Panc1 (cell line): ENCODE measurements around the gene BBS5. TPM values are rescaled to one million over a fixed set of nuclear protein-coding genes. Genes with fewer than 3 reads are reported as not detected.

Experiments used
- ATAC-seq: fragments of 200-7000 bp; cut with Tn5 transposase; 2 replicates; pipeline ENCODE4 v1.9.1; 2020; ENCODE audit warnings: mild to moderate bottlenecking, moderate library complexity
- BruUV-seq: library from RNA; stranded (reverse); fragments of 400-500 nt; replicated peaks from 2 replicates; lab custom pipeline; 2021; lab: Mats Ljungman, UMichigan
- CTCF ChIA-PET: fragments of 300-600 bp; sonication (Branson Sonifier 250); formaldehyde crosslinking; loops from one replicate; lab custom pipeline; 2022; ENCODE audit warnings: antibody characterized with exemption; lab: Charles Lee
- POLR2A ChIA-PET: fragments of 300-600 bp; sonication (Branson Sonifier 250); formaldehyde crosslinking; loops from one replicate; lab custom pipeline; 2022; ENCODE audit warnings: antibody characterized with exemption; lab: Charles Lee
- DNase-seq: peaks from one replicate; pipeline ENCODE4 v3.0.0-alpha.2; 2010; ENCODE audit warnings: low read depth, low spot score
- H3K27ac ChIP-seq: 2 replicates; pipeline ENCODE4 v1.5.1; 2011; ENCODE audit warnings: mild to moderate bottlenecking, low read length, inconsistent platforms
- H3K27me3 ChIP-seq: fragments of 200-500 bp; sonication (Bioruptor generic); 2 replicates; pipeline ENCODE4 v1.6.0; 2014; ENCODE audit warnings: low read length, inconsistent platforms; ENCODE audit not compliant: control insufficient read depth, insufficient read depth
- H3K36me3 ChIP-seq: fragments of 200-500 bp; sonication (Bioruptor generic); 2 replicates; pipeline ENCODE4 v1.5.1; 2014; ENCODE audit warnings: inconsistent platforms, mild to moderate bottlenecking, low read length, moderate library complexity; ENCODE audit not compliant: control insufficient read depth, insufficient read depth
- H3K4me1 ChIP-seq: 2 replicates; pipeline ENCODE4 v1.5.1; 2011; ENCODE audit warnings: inconsistent platforms, mild to moderate bottlenecking, low read length, moderate library complexity; ENCODE audit not compliant: control insufficient read depth, insufficient read depth
- H3K4me3 ChIP-seq, 2 experiments: 2 replicates each; pipeline ENCODE4 v1.5.1; 2011 to 2012; ENCODE audit warnings: low read depth in 2 of 2, low read length in 2 of 2, mild to moderate bottlenecking in 2 of 2, inconsistent platforms in 1 of 2, moderate library complexity in 1 of 2
- H3K9me3 ChIP-seq: fragments of 200-500 bp; sonication (Bioruptor generic); 2 replicates; pipeline ENCODE4 v1.5.1; 2014; ENCODE audit warnings: low read depth, mild to moderate bottlenecking, inconsistent platforms, low read length, moderate library complexity; ENCODE audit not compliant: control insufficient read depth, insufficient read depth
- POLR2AphosphoS5 ChIP-seq: IDR thresholded peaks from 2 replicates; pipeline ENCODE4 v1.6.1; 2012; ENCODE audit warnings: mild to moderate bottlenecking, low read depth, low read length, moderate library complexity
- SIN3A ChIP-seq: IDR thresholded peaks from 2 replicates; pipeline ENCODE4 v1.6.1; 2012; ENCODE audit warnings: low read depth, mild to moderate bottlenecking, low read length, moderate library complexity, borderline replicate concordance; ENCODE audit not compliant: insufficient read depth
- TCF7L2 ChIP-seq: IDR thresholded peaks from 2 replicates; pipeline ENCODE4 v1.6.1; 2011; ENCODE audit warnings: mild to moderate bottlenecking, low read depth, low read length, inconsistent platforms
- in situ Hi-C: cut with HindIII; loops from 2 replicates; pipeline ENCODE4 v1.10.0; 2016; ENCODE audit warnings: low sequenced_read_pairs, low pct_unique_long_range_greater_than_20kb
- intact Hi-C: fragments of 100-400 bp; cut with micrococcal nuclease; formaldehyde crosslinking; loops from one replicate; pipeline ENCODE4 v1.10.0; 2022; ENCODE audit not compliant: unreplicated experiment
- total RNA-seq: library from RNA; stranded (reverse); gene quantifications from one replicate; pipeline ENCODE4 v1.2.1, GENCODE V29; 2021; ENCODE audit not compliant: unreplicated experiment
- TF ChIP-seq, protein P1 (sequence below): fragments of 450-650 bp; IDR thresholded peaks from 2 replicates; pipeline ENCODE4 v1.5.1; 2017; ENCODE audit warnings: mild to moderate bottlenecking
- TF ChIP-seq, protein P2 (sequence below), 2 experiments: IDR thresholded peaks; 2 replicates each; pipeline ENCODE4 v1.6.1; 2011 to 2012; ENCODE audit warnings: low read depth in 2 of 2, control low read depth in 1 of 2, low read length in 1 of 2, mild to moderate bottlenecking in 1 of 2, moderate library complexity in 1 of 2; ENCODE audit not compliant: insufficient read depth in 1 of 2

Gene BBS5
- total RNA-seq, 1 experiment from 2014 or later = 7.5 TPM

DNA sequence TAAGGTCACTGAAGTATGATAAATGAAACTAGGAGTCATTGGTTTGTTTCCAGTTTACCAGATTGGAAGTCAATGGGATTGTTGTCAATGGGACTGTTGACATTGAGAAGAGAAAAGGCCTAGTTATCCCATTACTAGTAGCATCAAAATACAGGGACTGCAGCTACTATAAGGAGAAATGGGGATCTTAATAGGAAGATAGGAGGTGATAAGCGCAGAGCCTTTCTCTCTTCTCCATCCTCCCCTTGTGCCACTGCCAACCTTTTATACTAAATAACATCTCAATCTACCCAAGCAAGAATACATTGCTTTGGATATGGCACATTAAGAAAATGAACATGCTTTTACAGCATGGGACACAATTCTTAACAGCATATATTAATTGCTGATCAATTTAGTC lies 10.5 kb upstream of the BBS5 start:
- intact Hi-C loops (no loop called here), in situ Hi-C loops (no loop called here)
- no peak for ATAC-seq
- Histone ChIP-seq H3K36me3 (no peaks in the 10 kb centered on the region), H3K4me3 (no peak overlapping the region), H3K27ac (no peak overlapping the region), H3K4me1 (no peaks in the 10 kb centered on the region), H3K27me3 (no peaks in the 10 kb centered on the region), H3K9me3 (no peaks in the 10 kb centered on the region)
- ChIA-PET CTCF (no interaction called here), POLR2A (no interaction called here)
- TF ChIP-seq SIN3A (no peak), POLR2AphosphoS5 (no peak)
- TF ChIP-seq, protein P1, sequence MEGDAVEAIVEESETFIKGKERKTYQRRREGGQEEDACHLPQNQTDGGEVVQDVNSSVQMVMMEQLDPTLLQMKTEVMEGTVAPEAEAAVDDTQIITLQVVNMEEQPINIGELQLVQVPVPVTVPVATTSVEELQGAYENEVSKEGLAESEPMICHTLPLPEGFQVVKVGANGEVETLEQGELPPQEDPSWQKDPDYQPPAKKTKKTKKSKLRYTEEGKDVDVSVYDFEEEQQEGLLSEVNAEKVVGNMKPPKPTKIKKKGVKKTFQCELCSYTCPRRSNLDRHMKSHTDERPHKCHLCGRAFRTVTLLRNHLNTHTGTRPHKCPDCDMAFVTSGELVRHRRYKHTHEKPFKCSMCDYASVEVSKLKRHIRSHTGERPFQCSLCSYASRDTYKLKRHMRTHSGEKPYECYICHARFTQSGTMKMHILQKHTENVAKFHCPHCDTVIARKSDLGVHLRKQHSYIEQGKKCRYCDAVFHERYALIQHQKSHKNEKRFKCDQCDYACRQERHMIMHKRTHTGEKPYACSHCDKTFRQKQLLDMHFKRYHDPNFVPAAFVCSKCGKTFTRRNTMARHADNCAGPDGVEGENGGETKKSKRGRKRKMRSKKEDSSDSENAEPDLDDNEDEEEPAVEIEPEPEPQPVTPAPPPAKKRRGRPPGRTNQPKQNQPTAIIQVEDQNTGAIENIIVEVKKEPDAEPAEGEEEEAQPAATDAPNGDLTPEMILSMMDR = no peak
- TF ChIP-seq, protein P2, sequence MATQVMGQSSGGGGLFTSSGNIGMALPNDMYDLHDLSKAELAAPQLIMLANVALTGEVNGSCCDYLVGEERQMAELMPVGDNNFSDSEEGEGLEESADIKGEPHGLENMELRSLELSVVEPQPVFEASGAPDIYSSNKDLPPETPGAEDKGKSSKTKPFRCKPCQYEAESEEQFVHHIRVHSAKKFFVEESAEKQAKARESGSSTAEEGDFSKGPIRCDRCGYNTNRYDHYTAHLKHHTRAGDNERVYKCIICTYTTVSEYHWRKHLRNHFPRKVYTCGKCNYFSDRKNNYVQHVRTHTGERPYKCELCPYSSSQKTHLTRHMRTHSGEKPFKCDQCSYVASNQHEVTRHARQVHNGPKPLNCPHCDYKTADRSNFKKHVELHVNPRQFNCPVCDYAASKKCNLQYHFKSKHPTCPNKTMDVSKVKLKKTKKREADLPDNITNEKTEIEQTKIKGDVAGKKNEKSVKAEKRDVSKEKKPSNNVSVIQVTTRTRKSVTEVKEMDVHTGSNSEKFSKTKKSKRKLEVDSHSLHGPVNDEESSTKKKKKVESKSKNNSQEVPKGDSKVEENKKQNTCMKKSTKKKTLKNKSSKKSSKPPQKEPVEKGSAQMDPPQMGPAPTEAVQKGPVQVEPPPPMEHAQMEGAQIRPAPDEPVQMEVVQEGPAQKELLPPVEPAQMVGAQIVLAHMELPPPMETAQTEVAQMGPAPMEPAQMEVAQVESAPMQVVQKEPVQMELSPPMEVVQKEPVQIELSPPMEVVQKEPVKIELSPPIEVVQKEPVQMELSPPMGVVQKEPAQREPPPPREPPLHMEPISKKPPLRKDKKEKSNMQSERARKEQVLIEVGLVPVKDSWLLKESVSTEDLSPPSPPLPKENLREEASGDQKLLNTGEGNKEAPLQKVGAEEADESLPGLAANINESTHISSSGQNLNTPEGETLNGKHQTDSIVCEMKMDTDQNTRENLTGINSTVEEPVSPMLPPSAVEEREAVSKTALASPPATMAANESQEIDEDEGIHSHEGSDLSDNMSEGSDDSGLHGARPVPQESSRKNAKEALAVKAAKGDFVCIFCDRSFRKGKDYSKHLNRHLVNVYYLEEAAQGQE (IDR thresholded peaks at IDR 0.05; ENCODE audit: insufficient read depth in 1 of 2, low read depth in 2 of 2, low read length in 1 of 2) = no peak
- no peak for DNase-seq
- no TSS peak for BruUV-seq

DNA sequence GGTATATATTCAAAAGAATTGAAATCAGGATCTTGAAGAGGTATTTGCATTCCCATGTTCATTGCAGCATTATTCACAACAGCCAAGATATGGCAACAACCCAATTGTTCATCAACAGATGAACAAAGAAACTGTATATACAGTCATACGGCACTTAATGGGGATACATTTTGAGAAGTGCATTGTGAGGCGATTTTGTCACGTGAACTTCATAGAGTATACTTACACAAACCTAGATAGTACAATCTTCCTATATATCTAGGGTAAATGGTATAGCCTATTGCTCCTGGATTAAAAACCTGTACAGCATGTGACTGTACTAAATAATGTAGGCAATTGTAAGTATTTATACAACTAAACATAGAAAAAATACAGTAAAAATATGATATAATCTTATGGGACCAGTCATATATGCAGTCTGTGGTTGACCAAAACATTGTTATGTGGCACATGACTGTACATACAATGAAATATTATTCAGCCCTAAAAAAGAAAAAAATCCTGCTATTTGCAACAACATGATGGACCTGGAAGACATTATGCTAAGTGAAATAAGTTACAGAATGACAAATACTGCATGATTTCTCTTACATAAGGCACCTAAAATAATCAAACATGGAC lies 9.2 kb upstream of the BBS5 start:
- Histone ChIP-seq H3K36me3 (no peaks in the 10 kb centered on the region), H3K27ac (no peak overlapping the region), H3K27me3 (no peaks in the 10 kb centered on the region), H3K4me1 (no peaks in the 10 kb centered on the region), H3K9me3 (no peaks in the 10 kb centered on the region), H3K4me3 (no peak overlapping the region)
- ChIA-PET POLR2A (no interaction called here), CTCF (interaction anchor here (0.5 kb wide), 1 partner anchor 73 kb away, joined by 4 read pairs; no protein-coding TSS in a partner anchor)
- TF ChIP-seq, protein P1 = no peak
- TF ChIP-seq SIN3A (no peak), POLR2AphosphoS5 (no peak), TCF7L2 (no peak)
- TF ChIP-seq, protein P2 (IDR thresholded peaks at IDR 0.05; ENCODE audit: insufficient read depth in 1 of 2, low read depth in 2 of 2, low read length in 1 of 2) = no peak
- DNase-seq (no peak), ATAC-seq (no peak)
- no TSS peak for BruUV-seq
- intact Hi-C loops = no loop called here
- in situ Hi-C loops = no loop called here
